CD4-positive, alpha-beta T cell treated with Interleukin-12 subunit alpha and Interleukin-12 subunit beta, for 1 hour (primary cell): ENCODE results near the gene RHOA.
A peak's percentile ranks its signal among the peaks of the same experiment; 100 is the strongest.

Source experiments
- DNase-seq: peaks from one replicate; pipeline ENCODE4 v3.0.0-alpha.2; 2020

Gene RHOA

GRCh38 chr3:49411968-49412631 is at the start of gene RHOA, which contains the start of gene TCTA:
TSS of gene RHOA (minus strand) at chr3:49411976. CDS start at chr3:49375589, 36,387 bp downstream.
TSS of gene TCTA (plus strand) at chr3:49412423. CDS start at chr3:49412427, 4 bp downstream.
- DNase-seq, result peak; percentile 100

GRCh38 chr3:49460956-49461355 is 49.2 kb upstream of the RHOA start:
- DNase-seq, result no peak

- DNase-seq, result no peak
Observed at GRCh38 chr3:49460188-49460890, 48.6 kb upstream of the RHOA start.

- DNase-seq, result no peak
Observed at GRCh38 chr3:49456466-49456865, 44.7 kb upstream of the RHOA start.

GRCh38 chr3:49454898-49455681 is 43.3 kb upstream of the RHOA start:
- DNase-seq, result no peak

- DNase-seq, result no peak
Observed at GRCh38 chr3:49454458-49454857, 42.7 kb upstream of the RHOA start.

- no peak for DNase-seq
Observed at GRCh38 chr3:49453621-49454020, 41.8 kb upstream of the RHOA start.

- DNase-seq, result no peak
Observed at GRCh38 chr3:49445391-49445790, 33.6 kb upstream of the RHOA start.

- DNase-seq, result no peak
Observed at GRCh38 chr3:49434731-49435130, 23.0 kb upstream of the RHOA start.

- DNase-seq, result no peak
Observed at GRCh38 chr3:49428752-49429080, 16.9 kb upstream of the RHOA start.

GRCh38 chr3:49427586-49427985 is 15.8 kb upstream of the RHOA start:
- DNase-seq, result no peak

GRCh38 chr3:49424816-49425215 is 13.0 kb upstream of the RHOA start:
- DNase-seq, result no peak

- DNase-seq, result no peak
Observed at GRCh38 chr3:49422379-49423248, 10.8 kb upstream of the RHOA start, which contains the start of gene AMT. TSS of gene AMT (minus strand) at chr3:49422473. CDS start at chr3:49422450, 23 bp downstream.

- DNase-seq, result no peak
Observed at GRCh38 chr3:49421890-49422378, 10.2 kb upstream of the RHOA start.

GRCh38 chr3:49417516-49418120 is 5.8 kb upstream of the RHOA start:
- DNase-seq, result no peak

GRCh38 chr3:49416867-49417266 is 5.1 kb upstream of the RHOA start:
- DNase-seq, result no peak

- DNase-seq, result peak; percentile 82
Observed at GRCh38 chr3:49415931-49416601, 4.3 kb upstream of the RHOA start.

GRCh38 chr3:49414753-49415152 is 3.0 kb upstream of the RHOA start:
- no peak for DNase-seq

GRCh38 chr3:49413338-49413734 is 1.6 kb upstream of the RHOA start:
- DNase-seq, result no peak

- DNase-seq, result no peak
Observed at GRCh38 chr3:49412632-49413337, 1.0 kb upstream of the RHOA start.

GRCh38 chr3:49411535-49411967 is 225 bp downstream of the RHOA start:
- DNase-seq, result peak; percentile 67
